GM15510 (cell line): ENCODE data around the gene PSMG4.

Experiments used
- POLR2A ChIP-seq: IDR thresholded peaks from 3 replicates; pipeline ENCODE4 v1.6.1; 2011; ENCODE audit warnings: borderline replicate concordance; ENCODE audit not compliant: insufficient read length; ENCODE audit errors: extremely low read depth

The PSMG4 gene

GRCh38 chr6:3294396-3294795 lies 35.6 kb downstream of the PSMG4 start:
- TF ChIP-seq POLR2A: no peak

DNA sequence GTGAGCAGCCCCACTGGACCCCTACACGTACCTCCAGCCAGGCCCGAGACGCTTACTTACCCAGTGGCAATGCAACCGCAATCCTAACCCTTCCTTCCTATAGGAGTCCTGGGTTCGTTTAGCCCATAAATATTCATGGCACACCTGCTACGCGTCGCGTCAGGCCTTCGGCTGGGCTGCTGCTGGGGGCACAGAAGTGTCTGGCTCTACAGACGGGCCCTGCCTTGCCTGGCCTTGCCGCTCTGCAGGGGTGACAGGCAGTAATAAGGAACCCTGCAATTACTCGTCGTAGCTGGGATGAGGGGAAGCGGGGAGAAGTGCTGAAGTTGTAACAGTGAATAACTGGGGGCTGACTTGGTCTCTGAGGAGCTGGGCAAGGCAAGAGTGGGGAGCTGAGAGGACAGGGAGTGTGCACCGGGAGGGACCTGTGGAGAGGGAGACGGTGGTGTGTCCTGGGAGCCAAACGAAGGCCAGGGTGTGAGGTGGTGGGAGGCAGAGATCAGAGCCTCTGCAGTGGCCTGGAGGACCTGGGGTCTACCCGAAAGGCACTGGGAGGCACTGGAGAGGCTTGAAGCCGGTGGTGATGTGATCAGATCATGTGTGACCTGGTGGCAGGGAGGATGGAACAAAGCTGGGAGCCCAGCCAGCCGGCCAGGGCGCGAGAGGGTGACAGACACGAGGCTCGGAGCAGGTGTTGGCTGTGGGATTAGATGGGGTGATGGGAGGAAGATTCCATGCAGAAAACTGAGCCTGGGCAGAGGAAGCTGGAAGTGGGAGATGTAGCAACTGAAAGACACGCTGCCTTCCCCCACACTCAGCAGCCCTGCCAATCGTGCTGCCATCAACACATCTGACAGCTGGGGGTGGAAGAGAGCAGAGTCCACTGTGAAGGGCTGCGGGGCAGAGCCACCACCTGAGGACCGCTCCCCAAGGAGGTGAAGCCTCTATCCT lies 36.4 kb downstream of the PSMG4 start:
- TF ChIP-seq POLR2A: no peak

GRCh38 chr6:3296078-3296477 lies 37.3 kb downstream of the PSMG4 start:
- no peak for TF ChIP-seq POLR2A

DNA sequence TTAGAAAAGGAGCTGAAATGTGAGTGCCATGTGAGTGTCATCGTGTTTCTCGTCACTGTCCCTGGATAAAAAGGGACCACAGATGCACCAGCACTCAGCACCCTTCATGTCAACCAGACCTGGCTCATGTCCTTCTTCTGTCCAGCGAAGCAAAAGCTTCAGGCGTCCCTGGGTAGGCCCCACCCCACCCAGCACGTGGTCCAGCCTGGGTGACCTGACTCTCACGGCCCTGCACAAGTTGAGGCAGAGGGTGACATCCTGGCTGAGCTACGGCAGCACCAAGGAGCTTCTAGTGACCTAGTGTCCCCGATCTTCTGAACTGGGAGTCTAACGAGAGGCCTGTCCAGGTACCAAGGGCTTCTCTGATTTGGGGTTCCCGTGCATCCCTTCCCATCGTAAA lies 37.8 kb downstream of the PSMG4 start:
- no peak for TF ChIP-seq POLR2A

GRCh38 chr6:3297006-3297405 lies 38.3 kb downstream of the PSMG4 start:
- no peak for TF ChIP-seq POLR2A

DNA sequence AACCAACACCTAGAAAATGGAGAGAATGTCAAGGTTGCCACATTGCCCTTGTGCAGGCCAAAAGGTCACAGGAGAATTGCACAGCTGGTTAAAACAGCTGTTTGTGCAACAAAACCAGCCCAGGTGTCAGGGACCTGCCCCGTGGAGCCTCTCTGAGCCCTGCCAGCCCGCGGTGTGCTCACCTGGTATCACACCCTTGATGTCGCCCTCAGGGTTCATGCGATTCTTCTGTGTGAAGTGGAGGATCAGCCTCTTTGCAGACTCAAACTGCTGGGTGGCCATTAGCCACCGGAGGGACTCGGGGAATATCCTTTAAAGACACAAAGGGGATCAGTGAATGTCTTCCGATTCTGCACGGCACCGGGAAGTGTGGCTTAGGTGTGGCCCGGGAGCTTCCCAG lies 39.2 kb downstream of the PSMG4 start:
- TF ChIP-seq POLR2A: no peak

- no peak for TF ChIP-seq POLR2A
Measured at GRCh38 chr6:3299221-3299620, 40.5 kb downstream of the PSMG4 start.

- no peak for TF ChIP-seq POLR2A
Measured at GRCh38 chr6:3301506-3301905, 42.8 kb downstream of the PSMG4 start.

GRCh38 chr6:3303795-3304411 lies 45.2 kb downstream of the PSMG4 start:
- no peak for TF ChIP-seq POLR2A

DNA sequence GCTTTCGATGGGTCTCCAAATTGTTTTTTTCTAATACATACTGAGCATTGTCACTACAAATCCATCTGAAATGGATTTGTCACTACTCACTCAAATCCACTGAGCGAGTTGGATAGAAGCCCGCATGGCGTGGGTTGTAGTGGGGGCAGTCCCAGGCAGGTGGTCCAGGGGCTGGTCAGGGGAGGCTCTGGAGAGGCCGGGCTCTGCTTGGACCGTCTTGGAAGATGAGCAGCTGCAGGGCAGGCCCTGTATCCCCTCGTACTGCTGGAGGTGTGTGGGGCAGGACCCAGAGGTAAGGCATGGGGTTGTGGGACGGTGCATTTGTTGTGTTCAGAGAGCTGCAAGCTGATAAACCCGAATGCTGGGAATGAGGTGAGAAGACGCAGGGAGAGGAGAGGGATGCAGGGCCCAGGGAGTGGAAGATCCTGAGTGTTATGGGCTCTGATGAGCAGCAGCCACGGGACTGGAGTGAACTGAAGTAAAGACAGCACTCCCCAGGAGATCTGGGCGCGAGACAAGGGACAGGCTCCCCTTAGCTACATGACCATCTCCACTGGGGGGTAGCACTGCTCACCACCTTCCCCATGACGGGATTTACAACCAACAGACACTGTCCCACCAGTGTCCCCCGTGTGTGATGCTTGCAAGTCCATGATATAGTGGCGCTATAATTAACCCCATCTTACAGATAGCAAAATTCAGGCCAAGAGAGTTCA lies 45.9 kb downstream of the PSMG4 start:
- TF ChIP-seq POLR2A: no peak

- TF ChIP-seq POLR2A: no peak
Measured at GRCh38 chr6:3305216-3305565, 46.4 kb downstream of the PSMG4 start.

GRCh38 chr6:3305831-3306230 lies 47.1 kb downstream of the PSMG4 start:
- no peak for TF ChIP-seq POLR2A

GRCh38 chr6:3306848-3307247 lies 48.1 kb downstream of the PSMG4 start:
- no peak for TF ChIP-seq POLR2A

- TF ChIP-seq POLR2A: no peak
Measured at GRCh38 chr6:3307436-3307835, 48.7 kb downstream of the PSMG4 start.

DNA sequence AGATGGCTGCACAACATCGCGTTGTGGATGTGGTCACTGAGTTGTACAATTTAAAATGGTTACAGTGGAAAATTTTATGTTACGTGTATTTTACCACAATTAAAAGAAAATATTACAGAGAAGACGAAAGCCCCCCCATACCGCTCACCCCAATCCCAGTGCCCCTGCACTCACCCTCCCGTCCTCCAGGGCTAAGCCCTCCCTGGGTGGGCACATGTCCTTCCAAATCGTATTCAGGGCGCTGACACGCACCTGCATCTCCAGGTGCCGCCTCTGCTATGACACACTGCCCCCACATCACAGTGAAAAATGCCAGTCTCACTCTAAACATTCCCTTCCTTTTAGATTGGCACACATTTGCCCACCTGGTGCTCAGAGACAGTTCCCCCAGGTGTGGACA lies 49.4 kb downstream of the PSMG4 start:
- no peak for TF ChIP-seq POLR2A
